Stimulated activated effector memory CD8-positive, alpha-beta T cell treated with anti-CD3 and anti-CD28 coated beads, Interleukin-12 subunit alpha, Interleukin-12 subunit beta, amount 100 ng/mL, for 72 hours (primary cell): ENCODE results near the gene TLN1.

Source experiments
- ATAC-seq: fragments of 150-1000 bp; cut with Tn5 transposase; 2 replicates; pipeline ENCODE4 v1.10.0; 2021
- DNase-seq, 2 donors: peaks; one replicate each; pipeline ENCODE4 v3.0.0; 2021 to 2022; ENCODE audit warnings: low spot score in 2 of 2
- H3K27ac Mint-ChIP-seq: one replicate; pipeline ENCODE4 v1.8.0; 2022; ENCODE audit warnings: mild to moderate bottlenecking, mixed read lengths
- H3K36me3 Mint-ChIP-seq: one replicate; pipeline ENCODE4 v1.8.0; 2022; ENCODE audit warnings: mild to moderate bottlenecking, mixed read lengths
- H3K4me1 Mint-ChIP-seq: one replicate; pipeline ENCODE4 v1.8.0; 2022; ENCODE audit warnings: mixed read lengths
- H3K4me3 Mint-ChIP-seq: one replicate; pipeline ENCODE4 v1.8.0; 2022; ENCODE audit warnings: mild to moderate bottlenecking, mixed read lengths
- H3K9me3 Mint-ChIP-seq: one replicate; pipeline ENCODE4 v1.8.0; 2022; ENCODE audit warnings: mixed read lengths

TLN1 gene

GRCh38 chr9:35690294-35690613, 41.7 kb downstream of the TLN1 start:
- Mint-ChIP-seq H3K36me3 (peaks cover 12% of the 10 kb centered on the region), H3K4me3 (peak overlapping the region; percentile 78), H3K9me3 (no peaks in the 10 kb centered on the region), H3K27ac (peak overlapping the region; percentile 86), H3K4me1 (peaks cover 37% of the 10 kb centered on the region)
- ATAC-seq (no peak), DNase-seq (no peak)

DNA sequence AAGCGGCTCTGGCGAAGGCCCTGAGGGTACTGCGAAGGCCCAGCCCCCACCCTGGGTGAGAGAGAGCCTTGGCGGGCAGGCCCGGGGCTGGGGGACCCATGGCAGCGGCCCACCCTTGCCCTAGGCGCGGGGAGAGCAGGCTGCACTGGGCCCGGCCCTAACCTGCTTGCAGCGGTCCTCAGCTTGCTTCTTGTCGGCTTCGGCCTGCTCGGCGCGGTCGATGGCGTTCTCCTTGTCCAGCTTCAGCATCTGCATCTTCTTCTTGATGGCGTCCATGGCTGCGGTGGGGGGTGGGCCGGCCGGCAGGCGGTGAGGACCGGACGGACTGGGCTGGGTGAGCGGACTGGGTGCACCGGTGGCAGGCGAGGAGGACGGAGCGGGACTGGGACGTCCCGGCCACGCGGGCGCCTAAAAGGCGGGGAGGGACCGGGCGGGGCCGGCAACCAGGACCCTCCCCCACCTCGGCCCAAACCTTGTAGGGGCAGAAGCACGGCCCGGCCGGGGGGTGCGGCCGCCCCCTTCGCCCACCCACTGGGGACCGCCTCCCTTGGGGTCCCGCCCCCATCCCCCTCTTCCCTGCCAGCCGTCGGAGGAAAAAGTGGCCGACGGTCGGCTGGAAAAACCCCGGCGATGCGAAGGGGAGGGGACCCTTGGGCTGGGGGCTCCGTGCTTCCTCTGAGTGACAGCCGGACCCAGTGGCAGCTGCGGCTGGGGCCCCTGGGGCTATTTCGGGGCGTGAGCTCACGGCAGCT, 42.3 kb downstream of the TLN1 start, which contains the start of gene TPM2:
Gene TPM2, minus strand, starts transcription at position 384 of the 752 bp plus-strand sequence. Its CDS starts 108 bp downstream, at position 276.
- Mint-ChIP-seq H3K4me1 (peaks cover 37% of the 10 kb centered on the region), H3K27ac (peak within 1 kb of the TSS; percentile 86), H3K36me3 (peaks cover 12% of the 10 kb centered on the region), H3K9me3 (no peaks in the 10 kb centered on the region), H3K4me3 (peak within 1 kb of the TSS; percentile 78)
- no peak for DNase-seq
- ATAC-seq = no peak

- peak; percentile 87 for ATAC-seq
Measured at GRCh38 chr9:35688558-35689541, 43.1 kb downstream of the TLN1 start.

GRCh38 chr9:35687972-35688557, 43.9 kb downstream of the TLN1 start:
- ATAC-seq (no peak), DNase-seq (no peak)
- Mint-ChIP-seq H3K4me1 (peaks cover 37% of the 10 kb centered on the region), H3K36me3 (peaks cover 8% of the 10 kb centered on the region), H3K4me3 (peak overlapping the region; percentile 78), H3K9me3 (no peaks in the 10 kb centered on the region), H3K27ac (peak overlapping the region; percentile 26)

More at GRCh38 chr9:35688558-35689541, 43.1 kb downstream of the TLN1 start:
- peaks cover 37% of the 10 kb centered on the region for H3K4me1 Mint-ChIP-seq
- H3K4me3 Mint-ChIP-seq = peak overlapping the region; percentile 78
- DNase-seq = no peak
- peaks cover 12% of the 10 kb centered on the region for H3K36me3 Mint-ChIP-seq
- H3K9me3 Mint-ChIP-seq = no peaks in the 10 kb centered on the region
- no peak overlapping the region for H3K27ac Mint-ChIP-seq

DNA sequence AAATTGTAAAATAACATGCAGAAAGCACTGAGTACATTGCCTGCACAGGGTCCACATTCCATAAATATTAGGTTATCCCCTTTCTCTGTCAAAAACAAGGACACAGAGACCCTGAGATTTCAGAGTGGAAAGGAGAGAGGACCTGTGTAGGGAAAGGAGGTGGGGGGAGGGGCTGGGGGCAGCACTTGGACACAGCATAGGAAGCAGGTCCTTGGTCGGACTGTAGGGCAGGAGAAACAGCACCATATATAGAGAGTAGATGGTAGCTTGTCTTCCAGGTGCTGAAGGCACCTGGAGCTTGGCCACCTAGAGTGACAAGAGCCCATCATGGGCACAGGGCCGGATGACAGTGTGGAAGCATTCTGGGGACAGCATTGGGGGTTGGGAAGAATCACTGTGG, 44.7 kb downstream of the TLN1 start:
- Mint-ChIP-seq H3K4me1 (peaks cover 44% of the 10 kb centered on the region), H3K9me3 (no peaks in the 10 kb centered on the region), H3K4me3 (no peak overlapping the region), H3K36me3 (peaks cover 8% of the 10 kb centered on the region), H3K27ac (peak overlapping the region; percentile 26)
- ATAC-seq (no peak), DNase-seq (no peak)

- H3K4me3 Mint-ChIP-seq = no peak overlapping the region
- no peak overlapping the region for H3K27ac Mint-ChIP-seq
- peaks cover 37% of the 10 kb centered on the region for H3K4me1 Mint-ChIP-seq
- peaks cover under 1% of the 10 kb centered on the region for H3K36me3 Mint-ChIP-seq
- no peak for DNase-seq
- no peak for ATAC-seq
- H3K9me3 Mint-ChIP-seq = no peaks in the 10 kb centered on the region
Measured at GRCh38 chr9:35686222-35687203, 45.5 kb downstream of the TLN1 start.

DNA sequence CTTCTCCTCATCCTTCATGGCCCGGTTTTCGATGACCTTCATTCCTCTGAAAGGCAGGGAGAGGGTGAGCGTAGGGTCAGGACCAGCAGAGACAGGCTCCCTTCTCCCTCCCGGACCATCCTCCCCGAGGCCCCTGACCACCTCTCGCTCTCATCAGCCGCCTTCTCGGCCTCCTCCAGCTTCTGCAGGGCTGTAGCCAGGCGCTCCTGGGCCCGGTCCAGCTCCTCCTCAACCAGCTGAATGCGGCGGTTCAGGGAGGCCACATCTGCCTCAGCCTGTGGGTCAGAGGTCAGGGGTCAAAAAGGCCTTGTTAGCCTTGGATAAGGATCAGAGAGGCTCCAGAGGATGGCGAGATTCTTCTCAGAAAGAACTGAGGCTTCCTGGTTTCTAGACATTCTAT, 46.5 kb downstream of the TLN1 start:
- DNase-seq (no peak), ATAC-seq (no peak)
- Mint-ChIP-seq H3K27ac (no peak overlapping the region), H3K36me3 (no peaks in the 10 kb centered on the region), H3K4me3 (no peak overlapping the region), H3K9me3 (no peaks in the 10 kb centered on the region), H3K4me1 (peaks cover 29% of the 10 kb centered on the region)

- Mint-ChIP-seq H3K27ac (no peak overlapping the region), H3K4me3 (no peak overlapping the region), H3K4me1 (peaks cover 29% of the 10 kb centered on the region), H3K9me3 (no peaks in the 10 kb centered on the region), H3K36me3 (no peaks in the 10 kb centered on the region)
- DNase-seq (no peak), ATAC-seq (no peak)
Measured at GRCh38 chr9:35684921-35685320, 47.1 kb downstream of the TLN1 start.

DNA sequence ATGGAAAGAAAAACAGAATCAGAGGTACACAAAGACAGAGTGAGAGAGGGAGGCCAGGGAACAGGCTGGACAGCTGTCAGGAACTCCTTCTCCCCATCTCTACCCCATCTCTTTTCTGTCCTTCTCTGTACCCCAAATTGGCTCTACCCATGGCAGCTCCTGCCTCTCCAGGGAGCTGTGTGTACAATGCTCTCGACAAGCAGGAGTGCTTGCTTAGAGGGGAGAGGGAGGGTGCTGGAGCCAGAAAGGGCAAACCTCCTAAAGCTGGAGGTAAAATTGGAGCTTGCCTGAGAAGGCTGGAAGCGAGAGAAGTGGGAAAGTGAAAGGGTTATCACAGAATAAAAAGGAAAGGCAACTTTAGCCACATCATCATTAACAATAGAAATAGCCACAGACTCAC, 48.7 kb downstream of the TLN1 start:
- no peak for DNase-seq
- ATAC-seq = no peak
- Mint-ChIP-seq H3K4me3 (no peak overlapping the region), H3K4me1 (peaks cover 18% of the 10 kb centered on the region), H3K27ac (peak overlapping the region; percentile 27), H3K9me3 (no peaks in the 10 kb centered on the region), H3K36me3 (no peaks in the 10 kb centered on the region)

DNA sequence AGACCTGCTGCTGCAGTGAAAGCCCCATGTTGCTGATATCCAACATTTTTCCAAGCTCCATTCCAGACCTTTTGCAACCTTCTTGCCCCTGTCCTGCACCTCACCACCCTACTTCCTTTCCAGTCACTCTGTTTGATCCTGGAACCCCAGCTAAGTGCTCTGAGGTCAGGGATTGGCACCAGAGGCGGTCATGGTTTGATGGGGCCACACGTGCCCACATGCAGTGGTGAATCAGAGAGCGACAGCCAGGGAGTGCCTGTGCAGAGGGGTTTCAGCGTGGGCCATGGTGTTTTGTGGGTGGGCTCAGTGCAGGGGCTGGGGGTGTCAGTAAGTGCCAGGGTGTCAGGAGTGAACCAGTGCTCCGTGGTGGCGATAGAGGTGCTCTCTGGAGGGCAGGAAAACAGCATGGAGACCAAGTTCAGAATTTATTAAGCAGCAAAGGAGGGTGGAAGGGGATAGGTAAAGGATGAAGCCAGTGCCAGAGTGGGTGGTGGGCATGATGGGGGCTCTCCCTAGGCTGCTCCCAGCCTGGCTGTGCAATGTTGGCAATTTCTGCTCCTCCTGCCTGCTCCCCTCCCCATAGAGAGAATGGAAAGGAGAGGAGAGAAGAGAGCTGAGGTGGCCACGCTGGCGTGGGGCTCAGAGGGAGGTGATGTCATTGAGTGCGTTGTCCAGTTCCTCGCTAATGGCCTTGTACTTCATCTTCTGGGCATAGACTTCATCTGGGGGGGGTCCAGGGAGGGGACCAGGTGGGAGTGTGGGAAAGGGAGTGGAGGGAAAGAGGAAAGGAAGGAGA, 49.3 kb downstream of the TLN1 start:
- ATAC-seq = no peak
- Mint-ChIP-seq H3K4me1 (peaks cover 13% of the 10 kb centered on the region), H3K27ac (peak overlapping the region; percentile 27)

DNA sequence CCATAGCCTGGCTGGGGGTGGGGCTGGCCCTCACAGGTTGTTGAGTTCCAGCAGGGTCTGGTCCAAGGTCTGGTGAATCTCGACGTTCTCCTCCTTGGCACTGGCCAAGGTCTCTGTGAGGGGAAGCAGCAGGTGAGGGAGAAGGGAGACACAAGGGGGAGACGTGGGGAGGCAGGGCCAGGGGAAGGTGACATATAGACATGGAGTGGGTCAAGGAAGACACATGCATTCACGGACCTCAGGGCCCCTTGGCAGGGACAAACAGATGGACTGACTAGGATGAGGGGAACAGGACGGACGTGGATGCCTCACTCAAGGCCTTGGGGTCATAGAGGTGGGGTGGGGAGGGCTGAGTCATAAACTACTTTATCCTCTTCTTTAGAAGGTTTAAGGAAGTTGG, 49.9 kb downstream of the TLN1 start:
- Mint-ChIP-seq H3K4me3 (no peak overlapping the region), H3K36me3 (no peaks in the 10 kb centered on the region), H3K27ac (peak overlapping the region; percentile 27), H3K4me1 (peaks cover 7% of the 10 kb centered on the region), H3K9me3 (no peaks in the 10 kb centered on the region)
- ATAC-seq (no peak), DNase-seq (no peak)

More for the DNA sequence above, 49.3 kb downstream of the TLN1 start:
- H3K4me3 Mint-ChIP-seq = no peak overlapping the region
- DNase-seq = no peak
- H3K36me3 Mint-ChIP-seq = no peaks in the 10 kb centered on the region
- no peaks in the 10 kb centered on the region for H3K9me3 Mint-ChIP-seq

GRCh38 chr9:35681341-35682002, 50.5 kb downstream of the TLN1 start:
- H3K27ac Mint-ChIP-seq = peak overlapping the region; percentile 27
- H3K4me1 Mint-ChIP-seq = peaks cover 9% of the 10 kb centered on the region
- no peaks in the 10 kb centered on the region for H3K36me3 Mint-ChIP-seq
- ATAC-seq = no peak
- no peaks in the 10 kb centered on the region for H3K9me3 Mint-ChIP-seq
- DNase-seq = no peak
- no peak overlapping the region for H3K4me3 Mint-ChIP-seq

DNA sequence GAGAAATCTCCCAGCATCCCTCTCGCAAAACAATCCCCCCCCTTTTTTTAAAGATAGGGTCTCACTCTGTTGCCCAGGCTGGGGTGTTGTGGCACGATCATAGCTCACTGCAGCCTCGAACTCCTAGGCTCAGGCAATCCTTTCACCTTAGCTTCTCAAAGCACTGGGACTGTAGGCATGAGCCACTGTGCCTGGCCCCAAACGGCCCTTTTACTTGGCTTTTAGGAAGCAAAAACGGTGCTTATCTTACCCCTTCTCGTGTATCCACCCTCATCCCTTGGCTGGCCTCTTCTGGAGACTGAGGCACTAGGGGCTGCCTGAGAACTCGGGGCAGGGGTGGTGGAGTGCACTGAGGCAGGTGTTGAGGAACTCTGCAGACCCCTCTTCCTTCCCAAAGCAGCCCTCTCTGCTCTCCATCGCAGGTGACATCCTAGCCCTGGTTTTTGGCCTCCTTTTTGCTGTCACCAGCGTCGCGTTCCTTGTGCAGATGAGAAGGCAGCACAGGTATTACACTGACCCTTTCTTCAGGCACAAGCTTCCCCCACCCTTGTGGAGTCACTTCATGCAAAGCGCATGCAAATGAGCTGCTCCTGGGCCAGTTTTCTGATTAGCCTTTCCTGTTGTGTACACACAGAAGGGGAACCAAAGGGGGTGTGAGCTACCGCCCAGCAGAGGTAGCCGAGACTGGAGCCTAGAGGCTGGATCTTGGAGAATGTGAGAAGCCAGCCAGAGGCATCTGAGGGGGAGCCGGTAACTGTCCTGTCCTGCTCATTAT, 51.5 kb downstream of the TLN1 start:
- no peaks in the 10 kb centered on the region for H3K36me3 Mint-ChIP-seq
- no peaks in the 10 kb centered on the region for H3K9me3 Mint-ChIP-seq
- DNase-seq = no peak
- no peak overlapping the region for H3K27ac Mint-ChIP-seq
- no peak overlapping the region for H3K4me3 Mint-ChIP-seq
- no peak for ATAC-seq
- peaks cover 13% of the 10 kb centered on the region for H3K4me1 Mint-ChIP-seq
